Breast epithelium (tissue), 3 donors: Measurements from ENCODE around the gene CTCFL.

Source experiments
- POLR2A ChIP-seq: fragments of 450-650 bp; IDR thresholded peaks from one replicate; pipeline ENCODE4 v1.6.1; 2016; ENCODE audit warnings: antibody characterized with exemption, mild to moderate bottlenecking, moderate library complexity
- POLR2AphosphoS5 ChIP-seq, 3 donors: sonication (generic); formaldehyde crosslinking; IDR thresholded peaks; one replicate each; pipeline ENCODE4 v1.6.1; 2017; ENCODE audit warnings: antibody characterized with exemption in 3 of 3
- TF ChIP-seq, protein P1 (sequence below), 3 donors: fragments of 450-650 bp; IDR thresholded peaks; one replicate each; pipeline ENCODE4 v1.5.1; 2016 to 2017; ENCODE audit warnings: antibody characterized with exemption in 3 of 3, mild to moderate bottlenecking in 3 of 3, moderate library complexity in 3 of 3

DNA sequence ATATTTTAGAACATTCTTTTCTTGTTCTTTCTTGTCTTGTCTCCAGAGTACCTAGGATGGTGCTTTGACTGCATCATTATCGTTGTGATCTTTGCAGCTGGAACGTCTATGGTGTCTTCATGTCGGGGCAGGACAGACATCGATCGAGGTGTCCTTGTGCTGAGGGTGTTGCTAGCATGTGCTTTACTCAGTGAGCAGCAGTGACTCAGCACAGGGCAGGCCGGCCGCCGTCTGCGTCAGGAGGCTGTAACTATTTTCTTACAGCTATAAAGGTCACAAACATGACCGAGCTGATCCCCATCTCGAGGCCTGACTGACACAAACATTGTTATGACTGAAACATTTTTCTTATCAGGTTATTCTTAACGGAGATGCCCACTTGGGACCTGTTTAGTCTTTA lies 14.9 kb upstream of the CTCFL start:
- TF ChIP-seq, protein P1, sequence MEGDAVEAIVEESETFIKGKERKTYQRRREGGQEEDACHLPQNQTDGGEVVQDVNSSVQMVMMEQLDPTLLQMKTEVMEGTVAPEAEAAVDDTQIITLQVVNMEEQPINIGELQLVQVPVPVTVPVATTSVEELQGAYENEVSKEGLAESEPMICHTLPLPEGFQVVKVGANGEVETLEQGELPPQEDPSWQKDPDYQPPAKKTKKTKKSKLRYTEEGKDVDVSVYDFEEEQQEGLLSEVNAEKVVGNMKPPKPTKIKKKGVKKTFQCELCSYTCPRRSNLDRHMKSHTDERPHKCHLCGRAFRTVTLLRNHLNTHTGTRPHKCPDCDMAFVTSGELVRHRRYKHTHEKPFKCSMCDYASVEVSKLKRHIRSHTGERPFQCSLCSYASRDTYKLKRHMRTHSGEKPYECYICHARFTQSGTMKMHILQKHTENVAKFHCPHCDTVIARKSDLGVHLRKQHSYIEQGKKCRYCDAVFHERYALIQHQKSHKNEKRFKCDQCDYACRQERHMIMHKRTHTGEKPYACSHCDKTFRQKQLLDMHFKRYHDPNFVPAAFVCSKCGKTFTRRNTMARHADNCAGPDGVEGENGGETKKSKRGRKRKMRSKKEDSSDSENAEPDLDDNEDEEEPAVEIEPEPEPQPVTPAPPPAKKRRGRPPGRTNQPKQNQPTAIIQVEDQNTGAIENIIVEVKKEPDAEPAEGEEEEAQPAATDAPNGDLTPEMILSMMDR (IDR thresholded peaks at IDR 0.05), result no peak
- TF ChIP-seq POLR2AphosphoS5 (IDR thresholded peaks at IDR 0.05), result no peak
- TF ChIP-seq POLR2A, result no peak
